ENCODE results near the gene ADCY2.

DNA sequence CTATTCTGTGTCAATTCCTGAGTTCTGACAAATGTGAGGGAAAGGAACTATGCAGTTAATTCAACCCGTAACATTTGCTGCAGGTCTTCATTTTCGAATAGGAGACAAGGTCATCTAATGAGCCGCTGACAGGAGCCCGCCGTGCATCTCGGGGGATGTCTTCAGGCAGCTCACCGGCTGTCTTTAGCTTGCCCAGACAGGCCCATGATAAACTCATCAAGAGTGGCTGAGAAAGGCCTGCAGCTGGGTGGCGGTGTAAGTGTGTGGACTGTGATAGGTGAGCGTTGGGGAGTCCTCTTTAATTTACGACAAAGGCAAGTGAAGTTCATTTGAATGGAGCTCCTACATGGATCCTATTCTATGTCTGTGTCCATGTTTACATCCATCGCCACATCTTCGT, 190.5 kb downstream of the ADCY2 start:
- TF ChIP-seq CTCF (IDR thresholded peaks at IDR 0.05) = no peak
- no peak for TF ChIP-seq POLR2A (IDR thresholded peaks at IDR 0.05)

Data from prostate gland (tissue), 2 donors.